Fibroblast of mammary gland (primary cell): Measurements from ENCODE around the gene SAMD10.

Source experiments
- DNase-seq: peaks from one replicate; pipeline ENCODE4 v3.0.0-alpha.2; 2010; ENCODE audit warnings: low read depth
- H3K4me3 ChIP-seq: 2 replicates; pipeline ENCODE4 v1.5.1; 2011; ENCODE audit warnings: low read depth, mild to moderate bottlenecking, low read length, moderate library complexity; ENCODE audit not compliant: control insufficient read depth
- CTCF ChIP-seq: conservative IDR thresholded peaks from 2 replicates; pipeline ENCODE4 v1.5.1; 2011; ENCODE audit warnings: low read depth, low read length, inconsistent platforms; ENCODE audit not compliant: control insufficient read depth, insufficient read depth

The SAMD10 gene

GRCh38 chr20:63946986-63947637 lies 32.3 kb downstream of the SAMD10 start:
- no peak overlapping the region for H3K4me3 ChIP-seq
- no peak for TF ChIP-seq CTCF
- DNase-seq: no peak

- H3K4me3 ChIP-seq: no peak overlapping the region
- DNase-seq: no peak
- no peak for TF ChIP-seq CTCF
These were observed 33.2 kb downstream of the SAMD10 start for GRCh38 chr20:63945921-63946920.

GRCh38 chr20:63945031-63945658 lies 34.3 kb downstream of the SAMD10 start:
- DNase-seq: no peak
- no peak overlapping the region for H3K4me3 ChIP-seq
- TF ChIP-seq CTCF: no peak

- DNase-seq: no peak
- no peak overlapping the region for H3K4me3 ChIP-seq
- no peak for TF ChIP-seq CTCF
These were observed 35.1 kb downstream of the SAMD10 start for GRCh38 chr20:63944078-63944941.

GRCh38 chr20:63943808-63944077 lies 35.7 kb downstream of the SAMD10 start:
- TF ChIP-seq CTCF: no peak
- no peak for DNase-seq
- H3K4me3 ChIP-seq: no peak overlapping the region

GRCh38 chr20:63942969-63943807 lies 36.3 kb downstream of the SAMD10 start:
- no peak overlapping the region for H3K4me3 ChIP-seq
- TF ChIP-seq CTCF: no peak
- DNase-seq: no peak
